H54 (cell line): ENCODE results near the gene CALHM1.

Source experiments
- DNase-seq: peaks from one replicate; pipeline ENCODE4 v3.0.0; 2011; ENCODE audit warnings: low spot score, mixed read lengths; ENCODE audit not compliant: insufficient read length
- FAIRE-seq: peaks from 3 replicates; lab custom pipeline; 2011; peaks lifted over from hg19 to GRCh38; lab: Jason Lieb, UNC
- POLR2A ChIP-seq: IDR thresholded peaks from 2 replicates; pipeline ENCODE4 v1.6.1; 2011; ENCODE audit warnings: low read depth, mild to moderate bottlenecking, low read length

CALHM1 gene

DNA sequence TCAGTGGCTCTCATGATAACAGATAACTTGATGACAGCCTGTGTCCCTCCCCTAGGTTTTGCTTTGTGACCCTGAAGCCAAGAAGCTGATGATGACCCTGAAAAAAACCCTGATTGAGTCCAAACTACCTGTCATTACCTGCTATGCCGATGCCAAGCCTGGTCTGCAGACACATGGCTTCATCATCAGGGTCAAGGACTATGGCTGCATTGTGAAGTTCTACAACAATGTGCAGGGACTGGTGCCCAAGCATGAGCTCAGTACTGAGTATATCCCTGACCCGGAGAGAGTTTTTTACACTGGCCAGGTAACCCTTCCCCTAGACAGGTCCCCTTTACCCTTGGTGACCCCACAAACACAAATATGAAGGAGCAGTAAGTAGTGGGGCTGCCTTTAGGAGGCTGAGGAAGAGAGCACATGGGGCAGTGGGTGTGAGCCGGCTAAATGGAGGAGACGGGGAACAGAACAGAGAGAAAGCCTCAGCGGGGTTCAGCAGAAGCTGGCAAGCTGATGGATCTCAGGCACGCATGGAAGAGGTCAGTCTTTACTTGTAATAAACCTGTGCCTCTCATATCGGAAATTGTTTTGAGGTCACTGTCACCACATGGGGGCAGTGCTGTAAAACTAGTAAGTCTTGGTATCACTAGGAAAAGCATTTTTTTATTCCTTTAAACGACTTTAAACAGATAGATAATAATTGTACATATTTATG lies 42.1 kb downstream of the CALHM1 start:
- FAIRE-seq (no peak), DNase-seq (no peak)
- TF ChIP-seq POLR2A: no peak

DNA sequence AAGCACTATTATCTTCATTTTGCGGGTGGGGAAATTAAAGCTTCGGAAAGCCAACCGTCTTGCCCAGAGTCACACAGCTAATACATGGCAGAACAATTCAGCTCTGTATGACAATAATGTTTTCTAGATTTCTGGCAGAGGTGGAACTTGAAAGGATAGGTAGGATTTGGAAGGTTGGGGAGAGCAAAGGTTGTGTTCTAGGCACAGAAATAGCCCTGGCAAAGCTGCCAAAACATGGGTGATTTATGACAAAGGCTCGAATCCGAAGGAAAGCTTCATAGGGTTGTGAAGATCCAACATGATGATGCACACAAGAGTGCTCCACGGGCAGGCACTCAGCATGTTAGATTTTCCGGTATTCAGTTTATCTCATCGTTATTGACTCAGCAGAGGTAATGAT lies 43.1 kb downstream of the CALHM1 start:
- no peak for DNase-seq
- no peak for FAIRE-seq
- TF ChIP-seq POLR2A: no peak

- DNase-seq: no peak
- TF ChIP-seq POLR2A: no peak
- no peak for FAIRE-seq
These were observed 45.1 kb downstream of the CALHM1 start for GRCh38 chr10:103413564-103413963.
